GM20000 (cell line): ENCODE data around the gene C6orf58.
A peak's percentile ranks its signal among the peaks of the same experiment; 100 is the strongest.

ENCODE experiments used
- DNase-seq: peaks from one replicate; pipeline ENCODE4 v3.0.0; 2012; ENCODE audit warnings: low spot score
- TF ChIP-seq, protein P1 (sequence below): IDR thresholded peaks from 2 replicates; pipeline ENCODE4 v1.5.1; 2012; ENCODE audit warnings: mild to moderate bottlenecking, control low read depth; ENCODE audit errors: extremely low read depth, missing control alignments

C6orf58 gene

DNA sequence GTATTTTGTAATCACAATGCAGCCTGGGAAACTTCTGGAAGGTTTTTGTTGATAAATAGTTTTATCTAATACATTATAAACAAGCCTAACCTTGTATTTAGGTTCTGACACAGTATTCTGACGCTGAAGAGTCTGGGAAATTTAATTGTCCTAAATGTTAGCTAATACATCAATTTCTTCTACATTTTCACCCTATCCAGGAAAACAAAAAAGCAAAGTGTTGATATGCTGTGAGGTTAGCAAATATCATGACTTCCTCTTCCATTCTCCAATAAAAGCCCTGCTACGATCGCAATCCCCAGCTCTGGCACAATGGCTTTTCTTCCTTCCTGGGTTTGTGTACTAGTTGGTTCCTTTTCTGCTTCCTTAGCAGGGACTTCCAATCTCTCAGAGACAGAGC, at the start of gene C6orf58:
C6orf58 (plus strand) TSS at position 301 of the 400 bp plus-strand sequence; CDS start at position 313, 12 bp downstream.
- DNase-seq = no peak
- TF ChIP-seq, protein P1, sequence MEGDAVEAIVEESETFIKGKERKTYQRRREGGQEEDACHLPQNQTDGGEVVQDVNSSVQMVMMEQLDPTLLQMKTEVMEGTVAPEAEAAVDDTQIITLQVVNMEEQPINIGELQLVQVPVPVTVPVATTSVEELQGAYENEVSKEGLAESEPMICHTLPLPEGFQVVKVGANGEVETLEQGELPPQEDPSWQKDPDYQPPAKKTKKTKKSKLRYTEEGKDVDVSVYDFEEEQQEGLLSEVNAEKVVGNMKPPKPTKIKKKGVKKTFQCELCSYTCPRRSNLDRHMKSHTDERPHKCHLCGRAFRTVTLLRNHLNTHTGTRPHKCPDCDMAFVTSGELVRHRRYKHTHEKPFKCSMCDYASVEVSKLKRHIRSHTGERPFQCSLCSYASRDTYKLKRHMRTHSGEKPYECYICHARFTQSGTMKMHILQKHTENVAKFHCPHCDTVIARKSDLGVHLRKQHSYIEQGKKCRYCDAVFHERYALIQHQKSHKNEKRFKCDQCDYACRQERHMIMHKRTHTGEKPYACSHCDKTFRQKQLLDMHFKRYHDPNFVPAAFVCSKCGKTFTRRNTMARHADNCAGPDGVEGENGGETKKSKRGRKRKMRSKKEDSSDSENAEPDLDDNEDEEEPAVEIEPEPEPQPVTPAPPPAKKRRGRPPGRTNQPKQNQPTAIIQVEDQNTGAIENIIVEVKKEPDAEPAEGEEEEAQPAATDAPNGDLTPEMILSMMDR = no peak

DNA sequence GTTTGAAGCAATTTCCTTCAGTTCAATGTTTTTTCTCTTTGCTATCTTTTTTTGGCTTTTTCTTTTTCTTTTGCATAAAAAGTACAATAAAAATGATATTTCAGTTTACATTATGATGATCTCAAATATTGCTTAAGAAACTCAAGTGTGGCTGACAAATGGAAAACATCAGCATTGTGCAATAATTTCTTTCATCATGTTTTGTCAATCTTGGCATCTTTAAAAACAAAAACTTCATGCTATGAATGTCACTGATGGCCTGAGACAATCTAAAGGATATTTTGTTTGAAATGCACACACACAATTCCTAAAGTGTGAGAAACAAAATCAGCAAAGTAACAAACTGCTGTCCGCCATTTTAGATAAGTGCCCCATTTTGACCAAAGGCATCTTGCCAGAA, 44.0 kb upstream of the C6orf58 start:
- DNase-seq = no peak
- TF ChIP-seq, protein P1 = no peak

DNA sequence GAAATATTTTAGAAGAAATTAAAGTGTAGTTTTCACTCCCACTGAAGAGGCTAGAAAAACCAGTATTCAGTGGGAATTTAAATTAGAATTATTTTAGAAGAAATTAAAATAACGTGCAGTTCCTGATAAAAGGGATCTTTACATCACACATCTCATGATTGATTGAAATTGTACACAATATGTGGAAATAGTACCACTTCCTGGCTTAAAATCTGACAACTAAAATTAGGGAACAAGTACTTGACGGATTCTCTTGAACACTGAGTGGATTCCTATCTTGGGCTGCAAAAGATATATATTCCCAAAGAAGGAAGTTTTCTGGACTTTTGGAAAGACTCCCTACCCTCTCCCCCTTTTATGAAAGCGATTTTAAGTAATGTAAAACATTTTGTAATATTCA, 43.2 kb upstream of the C6orf58 start:
- no peak for DNase-seq
- TF ChIP-seq, protein P1 = no peak

DNA sequence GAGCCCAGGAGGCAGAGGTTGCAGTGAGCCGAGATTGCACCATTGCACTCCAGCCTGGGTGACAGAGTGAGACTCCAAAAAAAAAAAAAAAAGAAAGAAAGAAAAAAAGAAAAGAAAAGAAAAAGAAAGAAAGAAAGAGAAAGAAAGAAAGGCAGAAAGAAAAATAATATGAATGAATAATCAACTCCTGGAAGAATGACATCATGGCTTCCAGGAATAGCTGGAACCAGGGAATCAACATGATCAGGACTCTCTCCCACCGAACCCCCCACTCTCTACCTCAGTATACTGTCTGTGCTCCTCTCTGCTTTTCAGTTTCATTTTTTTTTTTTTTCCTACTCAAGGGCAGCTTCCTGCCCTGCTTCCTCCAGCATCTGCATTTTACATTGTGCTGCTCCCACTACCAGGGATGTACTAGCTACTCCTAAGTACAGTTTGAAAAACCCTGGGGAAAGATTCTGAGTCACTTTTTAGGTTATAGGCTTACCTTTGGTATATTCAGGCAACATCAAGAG, 38.2 kb upstream of the C6orf58 start:
- TF ChIP-seq, protein P1 = no peak
- no peak for DNase-seq

DNA sequence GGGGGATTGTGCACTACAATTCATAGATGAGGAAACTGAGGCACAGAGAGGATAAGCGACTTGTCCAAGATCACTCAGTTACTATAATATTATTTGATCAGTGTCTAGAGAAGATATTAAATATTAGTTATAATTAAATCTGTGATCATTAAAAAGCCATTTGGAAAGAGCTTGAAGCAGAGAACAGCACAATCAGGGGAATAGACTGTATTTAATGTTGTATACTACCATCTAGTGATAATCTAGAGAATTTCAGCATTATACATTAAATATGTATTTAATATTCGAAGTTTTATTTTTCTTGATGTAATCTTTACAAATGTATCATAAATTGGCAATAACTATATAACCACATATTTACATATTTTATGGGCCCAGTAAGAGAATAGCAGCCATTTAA, 37.7 kb upstream of the C6orf58 start:
- TF ChIP-seq, protein P1 = no peak
- DNase-seq = peak; percentile 36

DNA sequence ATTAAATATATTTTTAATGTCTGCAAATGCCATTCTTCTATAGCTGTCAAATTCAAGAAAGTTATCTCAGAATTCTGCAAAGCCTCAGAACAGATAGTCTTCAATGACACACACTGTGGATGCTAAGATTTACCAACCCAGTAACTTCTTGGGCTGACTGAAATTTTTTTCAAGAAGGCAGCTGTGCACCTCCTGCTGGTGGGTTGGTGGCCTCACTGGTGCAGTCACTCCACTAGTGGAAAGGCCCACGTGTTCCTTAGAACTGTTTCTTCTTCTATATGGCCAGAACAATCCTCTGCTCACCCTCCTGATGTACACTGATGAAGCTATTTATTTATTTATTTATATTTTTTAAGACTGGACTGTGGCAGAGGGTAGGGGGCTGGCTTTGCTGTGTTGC, 29.8 kb upstream of the C6orf58 start:
- TF ChIP-seq, protein P1 = peak; percentile 30
- DNase-seq = no peak

DNA sequence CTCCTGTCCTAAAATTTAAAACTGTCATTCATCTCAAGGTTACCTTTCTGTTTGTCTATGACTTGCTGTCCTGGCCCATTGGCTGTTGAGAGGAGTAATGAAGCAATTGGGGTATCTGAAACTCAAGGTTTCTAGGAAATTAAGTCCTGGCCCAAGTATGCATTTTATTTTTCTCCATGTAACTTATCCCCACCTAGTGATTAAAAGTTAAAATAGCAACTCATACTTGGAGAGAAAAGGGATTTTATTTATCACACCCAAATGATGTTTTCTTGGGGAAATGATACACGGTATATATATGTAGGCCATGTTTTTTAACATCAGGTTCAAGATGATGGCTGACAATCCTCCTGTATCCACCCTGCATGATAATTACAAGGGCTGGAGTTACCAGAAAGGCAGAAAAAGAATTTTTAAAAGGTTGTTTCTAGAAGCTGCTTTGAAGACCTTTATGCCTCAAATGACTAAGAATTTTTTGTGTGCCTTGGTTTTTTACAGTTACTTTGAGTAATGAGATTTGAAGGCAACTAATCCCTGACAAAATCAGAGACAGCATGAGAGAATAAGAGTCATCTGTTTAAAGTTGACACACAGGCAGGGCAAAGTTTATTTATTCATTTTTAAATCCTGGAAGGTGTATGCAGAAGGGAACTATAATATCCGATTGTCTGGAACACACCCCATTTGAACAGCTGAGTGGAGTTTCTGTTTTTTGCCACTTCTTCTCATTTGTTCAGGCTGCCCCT, 28.9 kb upstream of the C6orf58 start:
- DNase-seq = no peak
- TF ChIP-seq, protein P1 = no peak
